Esophagus squamous epithelium (tissue), 4 donors: ENCODE measurements around the gene SLC25A27.

Source experiments
- CTCF ChIP-seq, 6 experiments: fragments of 450-650 bp in 4 of 6; fragments of 200-600 bp in 2 of 6; sonication (generic) in 2 of 6; IDR thresholded peaks; one replicate each; pipeline ENCODE4 v1.5.1; 2016 to 2019; ENCODE audit warnings: antibody characterized with exemption in 6 of 6, mild to moderate bottlenecking in 4 of 6, moderate library complexity in 4 of 6
- POLR2A ChIP-seq, 4 donors: fragments of 450-650 bp; IDR thresholded peaks; one replicate each; pipeline ENCODE4 v1.6.1; 2017; ENCODE audit warnings: antibody characterized with exemption in 4 of 4, mild to moderate bottlenecking in 4 of 4, moderate library complexity in 3 of 4

DNA sequence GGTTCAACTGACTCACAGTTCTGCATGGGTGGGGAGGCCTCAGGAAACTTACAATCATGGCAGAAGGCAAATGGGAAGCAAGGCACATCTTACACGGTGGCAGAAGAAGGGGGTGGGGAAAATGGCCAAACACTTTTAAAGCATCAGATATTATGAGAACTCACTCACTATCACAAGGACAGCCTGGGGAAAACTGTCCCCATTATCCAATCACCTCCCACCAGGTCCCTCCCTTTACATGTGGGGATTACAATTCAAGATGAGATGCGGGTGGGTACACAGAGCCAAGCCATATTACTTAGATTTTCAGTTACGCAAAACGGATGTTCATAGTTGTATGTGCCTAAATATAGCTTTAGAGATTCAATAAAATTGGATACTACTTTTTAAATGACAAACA, 25.8 kb upstream of the SLC25A27 start:
- TF ChIP-seq CTCF (IDR thresholded peaks at IDR 0.05) (no peak), POLR2A (IDR thresholded peaks at IDR 0.05) (no peak)
